Motor neuron (in vitro differentiated cells): ENCODE measurements around the gene RNF144B. TPM values are rescaled to one million over a fixed set of nuclear protein-coding genes. Genes with fewer than 3 reads are reported as not detected.
"Not testable (repeated sequence)": the region's sequence is repeated elsewhere in the genome, so short reads cannot be mapped to it uniquely, and the experiment has no call there.

Experiments
- ATAC-seq, 8 experiments: fragments of 200-7000 bp; cut with Tn5 transposase; replicated peaks in 6 of 8; 2 replicates each; pipeline ENCODE4 v1.8.0; 2021; ENCODE audit warnings: mild to moderate bottlenecking in 8 of 8, moderate library complexity in 8 of 8
- H3K27ac ChIP-seq, 2 donors: fragments of 250-450 bp; sonication (Bioruptor Pico); 2 replicates each; pipeline ENCODE4 v1.9.0; 2021; ENCODE audit warnings: antibody characterized with exemption in 2 of 2, mild to moderate bottlenecking in 2 of 2, moderate library complexity in 1 of 2
- H3K4me1 ChIP-seq, 2 donors: fragments of 250-450 bp; sonication (Bioruptor Pico); replicated peaks in 1 of 2; 2 replicates each; pipeline ENCODE4 v1.6.1; 2021; ENCODE audit warnings: antibody characterized with exemption in 2 of 2, mild to moderate bottlenecking in 2 of 2, moderate library complexity in 1 of 2
- H3K4me3 ChIP-seq, 5 donors: fragments of 250-450 bp; sonication (Bioruptor Pico); 2 replicates each; pipeline ENCODE4 v1.9.0; 2021; ENCODE audit warnings: antibody characterized with exemption in 5 of 5, mild to moderate bottlenecking in 5 of 5, moderate library complexity in 4 of 5
- WGBS, 10 experiments: fragments of 450-650 bp; shearing (Covaris generic); methylation state at CpG; one replicate each; pipeline ENCODE4 v1.0.0; 2022; 5-methylcytosine and 5-hydroxymethylcytosine counted together
- in situ Hi-C, 9 experiments: fragments of 400-800 bp; cut with MboI; loops; one replicate each; pipeline ENCODE4 v1.15.0; 2021; ENCODE audit warnings: low sequenced_read_pairs in 9 of 9, low pct_unique_long_range_greater_than_20kb in 2 of 9; ENCODE audit not compliant: unreplicated experiment in 9 of 9
- total RNA-seq, 8 experiments: library from RNA; unstranded; fragments of 300-600 nt; gene quantifications; 2 replicates each; pipeline versions ENCODE4 v1.2.3 to v1.2.4, GENCODE V29; 2022

RNF144B gene
- total RNA-seq, 8 experiments from 2014 or later, result 0.11 to 6.2 (median 0.51) TPM

DNA sequence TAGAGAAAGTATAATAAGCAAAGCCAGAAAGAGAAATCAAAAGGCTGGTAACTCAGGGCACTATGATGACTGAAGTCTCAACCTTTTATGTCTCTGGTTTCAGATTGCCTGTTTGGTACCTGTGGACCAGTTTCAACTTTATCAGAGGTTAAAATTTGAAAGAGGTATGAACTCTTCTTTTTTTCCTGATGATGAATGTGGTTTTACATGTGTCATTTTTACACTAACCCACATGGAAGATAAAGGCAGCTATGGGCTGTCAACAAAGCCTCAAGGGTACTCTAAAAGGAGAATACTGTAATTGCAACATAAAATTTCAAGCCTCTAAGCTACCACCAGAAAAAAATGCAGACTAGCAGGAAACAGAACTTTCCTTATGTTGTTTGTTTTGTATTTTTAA lies 52.4 kb downstream of the RNF144B start:
- no peak overlapping the region for H3K27ac ChIP-seq
- H3K4me1 ChIP-seq, result no peaks in the 10 kb centered on the region
- in situ Hi-C loops, result no loop called here
- no peak overlapping the region for H3K4me3 ChIP-seq
- ATAC-seq, result no peak

GRCh38 chr6:18441251-18441979 lies 54.3 kb downstream of the RNF144B start:
- Histone ChIP-seq H3K4me1 (no peaks in the 10 kb centered on the region), H3K27ac (no peak overlapping the region), H3K4me3 (no peak overlapping the region)
- no peak for ATAC-seq
- in situ Hi-C loops, result no loop called here
- WGBS, 10 experiments, result 17 to 100% (median 58%) methylated on average over 1 to 3 of the region's 3 CpGs; no CpG with 5 or more reads in 1 of the 10 experiments

- in situ Hi-C loops, result no loop called here
- H3K27ac ChIP-seq, result no peak overlapping the region
- WGBS, 10 experiments, result 0 to 86% (median 65%) methylated on average over 1 to 5 of the region's 5 CpGs
These were observed 57.0 kb downstream of the RNF144B start for GRCh38 chr6:18444111-18444510.

GRCh38 chr6:18445228-18445627 lies 58.1 kb downstream of the RNF144B start:
- in situ Hi-C loops, result no loop called here
- Histone ChIP-seq H3K27ac (no peak overlapping the region), H3K4me1 (no peaks in the 10 kb centered on the region), H3K4me3 (no peak overlapping the region)
- ATAC-seq, result peak in 3 of 8 experiments; percentile 32 to 86 (median 75)
- WGBS, 10 experiments, result 83 to 100% (median 100%) methylated on average over 1 of the region's 1 CpG; no CpG with 5 or more reads in 2 of the 10 experiments

More at GRCh38 chr6:18444111-18444510, 57.0 kb downstream of the RNF144B start:
- no peak for ATAC-seq
- Histone ChIP-seq H3K4me1 (no peaks in the 10 kb centered on the region), H3K4me3 (no peak overlapping the region)

DNA sequence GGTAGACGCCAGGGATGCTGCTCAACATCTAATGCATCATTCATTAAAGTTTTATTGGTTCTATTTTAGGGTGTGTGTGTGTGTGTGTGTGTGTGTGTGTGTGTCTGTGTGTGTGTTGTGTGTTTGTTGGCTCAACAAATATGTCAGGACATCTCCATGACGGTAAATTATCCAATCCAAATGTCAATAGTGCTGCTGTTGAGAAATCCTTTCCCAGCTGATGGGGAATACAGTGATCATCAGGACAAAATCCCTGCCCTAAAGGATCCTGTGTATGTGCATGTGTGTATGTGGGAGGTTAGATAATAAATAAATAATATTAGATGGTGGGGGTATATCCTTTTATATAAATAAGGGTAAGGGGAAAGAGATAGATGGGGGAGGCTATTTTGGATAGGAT lies 59.6 kb downstream of the RNF144B start:
- Histone ChIP-seq H3K4me3 (no peak overlapping the region), H3K27ac (no peak overlapping the region), H3K4me1 (no peaks in the 10 kb centered on the region)
- no peak for ATAC-seq
- 80 to 86% (median 83%) methylated on average over 1 of the region's 2 CpGs; no CpG with 5 or more reads in 7 of the 10 experiments for WGBS, 10 experiments
- in situ Hi-C loops, result no loop called here

DNA sequence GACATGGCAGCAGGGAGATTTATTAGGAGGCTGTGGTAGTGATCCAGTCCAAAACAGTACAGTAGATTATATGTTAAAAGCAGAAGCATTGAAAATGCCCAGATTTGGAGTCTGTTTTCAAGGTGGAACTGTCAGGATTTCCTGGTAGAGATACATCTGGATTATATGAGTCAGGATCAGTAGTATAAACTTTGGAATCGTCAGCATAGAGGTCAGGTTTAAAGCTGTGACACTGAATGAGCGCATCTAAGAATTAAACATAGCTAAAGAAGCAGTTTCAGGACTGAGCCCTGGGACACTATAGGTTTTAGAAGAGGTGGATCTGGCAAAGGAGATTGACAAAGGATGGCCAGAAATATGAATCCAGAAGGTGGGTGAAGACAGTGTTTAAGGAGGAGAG lies 60.4 kb downstream of the RNF144B start:
- 20 to 100% (median 81%) methylated on average over 1 to 2 of the region's 2 CpGs; no CpG with 5 or more reads in 4 of the 10 experiments for WGBS, 10 experiments
- H3K4me3 ChIP-seq, result no peak overlapping the region
- no peak overlapping the region for H3K27ac ChIP-seq
- no peak for ATAC-seq
- in situ Hi-C loops, result no loop called here
- H3K4me1 ChIP-seq, result no peaks in the 10 kb centered on the region

GRCh38 chr6:18451756-18452155 lies 64.6 kb downstream of the RNF144B start:
- H3K4me3 ChIP-seq, result no peak overlapping the region
- H3K27ac ChIP-seq, result no peak overlapping the region
- in situ Hi-C loops, result no loop called here
- 52 to 100% (median 100%) methylated on average over 1 to 2 of the region's 2 CpGs; no CpG with 5 or more reads in 1 of the 10 experiments for WGBS, 10 experiments
- no peak for ATAC-seq
- no peaks in the 10 kb centered on the region for H3K4me1 ChIP-seq

- H3K4me3 ChIP-seq, result no peak overlapping the region
These were observed 67.3 kb downstream of the RNF144B start for GRCh38 chr6:18454446-18454845.

DNA sequence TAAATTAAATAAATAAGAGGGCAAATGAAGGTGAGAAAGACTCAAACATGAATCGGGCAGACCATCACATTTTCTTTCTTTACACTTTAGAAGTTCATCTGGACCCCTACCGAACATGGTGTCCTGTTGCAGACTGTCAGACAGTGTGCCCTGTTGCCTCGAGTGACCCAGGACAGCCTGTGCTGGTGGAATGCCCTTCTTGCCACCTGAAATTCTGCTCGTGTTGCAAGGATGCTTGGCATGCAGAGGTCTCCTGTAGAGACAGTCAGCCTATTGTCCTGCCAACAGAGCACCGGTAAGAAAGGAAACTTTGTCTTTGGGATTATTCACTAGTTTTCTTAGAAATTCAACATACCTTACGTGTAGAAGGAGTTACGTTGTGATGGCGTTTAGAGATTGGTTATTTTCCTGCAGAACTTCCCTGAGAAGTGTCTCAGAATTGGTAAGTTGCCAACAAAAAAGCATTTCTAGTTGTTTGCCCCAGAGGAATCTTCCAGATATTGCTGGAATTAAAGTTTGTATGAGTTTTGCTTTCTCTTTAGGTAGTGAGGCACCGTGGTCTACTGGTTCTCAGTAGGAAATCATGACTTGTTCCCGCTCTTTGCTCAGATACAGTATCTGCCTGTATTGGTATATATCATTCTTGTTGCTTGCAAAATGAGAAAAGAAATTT lies 70.1 kb downstream of the RNF144B start:
- no peak for ATAC-seq
- no peak overlapping the region for H3K27ac ChIP-seq
- WGBS, 10 experiments, result 33 to 100% (median 75%) methylated on average over 1 to 8 of the region's 10 CpGs
- no peaks in the 10 kb centered on the region for H3K4me1 ChIP-seq
- in situ Hi-C loops, result no loop called here
- no peak overlapping the region for H3K4me3 ChIP-seq

More at GRCh38 chr6:18454446-18454845, 67.3 kb downstream of the RNF144B start:
- Histone ChIP-seq H3K4me1 (no peaks in the 10 kb centered on the region), H3K27ac (no peak overlapping the region)
- no peak for ATAC-seq
- in situ Hi-C loops, result no loop called here
- 69 to 98% (median 79%) methylated on average over 2 to 4 of the region's 4 CpGs; no CpG with 5 or more reads in 1 of the 10 experiments for whole genome bisulfite sequencing, 10 experiments

DNA sequence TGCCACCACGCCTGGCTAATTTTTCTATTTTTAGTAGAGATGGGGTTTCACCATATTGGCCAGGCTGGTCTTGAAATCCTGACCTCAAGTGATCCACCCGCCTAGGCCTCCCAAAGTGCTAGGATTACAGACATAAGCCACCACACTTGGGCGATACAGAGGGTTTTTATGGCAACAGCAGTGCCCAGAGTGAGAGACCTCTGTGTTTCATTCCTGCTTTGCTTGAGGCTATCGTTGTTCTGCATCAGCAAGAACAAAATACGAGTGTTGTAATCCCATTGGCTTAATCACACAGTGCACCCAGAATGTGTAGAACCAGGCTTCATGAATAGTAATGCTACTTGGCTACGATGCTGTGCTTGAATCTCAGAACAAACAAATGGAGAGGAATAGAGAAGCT lies 70.9 kb downstream of the RNF144B start:
- ATAC-seq, result peak in 1 of 8 experiments; percentile 17
- in situ Hi-C loops, H3K27ac ChIP-seq, H3K4me3 ChIP-seq, H3K4me1 ChIP-seq: not testable (repeated sequence)
- 47 to 94% (median 81%) methylated on average over 2 to 6 of the region's 6 CpGs; no CpG with 5 or more reads in 4 of the 10 experiments for WGBS, 10 experiments

DNA sequence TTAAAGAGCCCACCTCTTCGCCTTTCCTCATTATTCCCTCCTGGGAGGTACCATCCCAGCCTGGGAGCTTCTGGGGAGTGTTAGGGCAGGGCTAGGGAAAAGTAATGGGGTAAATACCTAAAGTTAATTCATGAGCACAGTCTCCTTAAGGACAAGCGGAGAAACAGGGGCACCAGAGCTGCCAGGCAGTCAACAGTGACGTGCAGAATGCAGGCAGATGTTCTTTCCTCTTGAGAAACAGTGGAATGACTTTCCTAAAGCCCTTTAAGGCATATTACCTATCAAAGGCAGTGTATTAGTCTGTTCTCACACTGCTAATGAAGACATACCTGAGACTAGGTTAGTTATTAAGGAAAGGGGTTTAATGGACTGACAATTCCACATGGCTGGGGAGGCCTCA lies 76.3 kb downstream of the RNF144B start:
- 38 to 100% (median 96%) methylated on average over 1 to 3 of the region's 3 CpGs; no CpG with 5 or more reads in 4 of the 10 experiments for WGBS, 10 experiments
- H3K27ac ChIP-seq, result no peak overlapping the region
- no peak overlapping the region for H3K4me3 ChIP-seq
- no peaks in the 10 kb centered on the region for H3K4me1 ChIP-seq
- in situ Hi-C loops, result no loop called here
- no peak for ATAC-seq

DNA sequence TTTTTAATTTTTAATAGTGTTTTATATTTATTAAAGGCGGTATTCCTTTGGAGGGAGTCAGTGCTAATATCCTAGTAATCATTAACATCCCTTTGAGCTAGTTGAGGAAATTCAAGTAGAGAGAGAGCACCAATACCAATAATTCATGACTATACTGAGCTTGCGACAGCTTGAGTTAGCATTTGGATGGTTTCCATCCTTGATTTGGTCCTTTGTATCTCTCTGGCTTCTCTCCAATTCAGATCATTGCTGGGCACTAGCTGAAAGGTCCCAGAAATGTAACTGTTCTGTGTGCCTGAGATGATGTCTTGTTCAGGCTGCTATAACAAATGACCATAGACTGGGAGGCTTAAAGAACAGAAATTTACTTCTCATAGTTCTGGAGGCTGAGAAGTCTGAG lies 77.0 kb downstream of the RNF144B start:
- 67 to 100% (median 100%) methylated on average over 1 to 2 of the region's 2 CpGs; no CpG with 5 or more reads in 2 of the 10 experiments for WGBS, 10 experiments
- H3K4me1 ChIP-seq, result no peaks in the 10 kb centered on the region
- ATAC-seq, result no peak
- no peak overlapping the region for H3K4me3 ChIP-seq
- in situ Hi-C loops, result no loop called here
- H3K27ac ChIP-seq, result no peak overlapping the region

GRCh38 chr6:18465410-18466154 lies 78.4 kb downstream of the RNF144B start:
- no peak for ATAC-seq
- H3K4me1 ChIP-seq, result no peaks in the 10 kb centered on the region
- H3K4me3 ChIP-seq, result no peak overlapping the region
- in situ Hi-C loops, result no loop called here
- no peak overlapping the region for H3K27ac ChIP-seq
- WGBS, 10 experiments, result 40 to 95% (median 83%) methylated on average over 1 to 5 of the region's 5 CpGs
